Breast epithelium (tissue), 3 donors: ENCODE results near the gene PFKFB2.

ENCODE experiments used
- POLR2A ChIP-seq: fragments of 450-650 bp; IDR thresholded peaks from one replicate; pipeline ENCODE4 v1.6.1; 2016; ENCODE audit warnings: antibody characterized with exemption, mild to moderate bottlenecking, moderate library complexity
- POLR2AphosphoS5 ChIP-seq, 3 donors: sonication (generic); formaldehyde crosslinking; IDR thresholded peaks; one replicate each; pipeline ENCODE4 v1.6.1; 2017; ENCODE audit warnings: antibody characterized with exemption in 3 of 3
- TF ChIP-seq, protein P1 (sequence below), 3 donors: fragments of 450-650 bp; IDR thresholded peaks; one replicate each; pipeline ENCODE4 v1.5.1; 2016 to 2017; ENCODE audit warnings: antibody characterized with exemption in 3 of 3, mild to moderate bottlenecking in 3 of 3, moderate library complexity in 3 of 3

DNA sequence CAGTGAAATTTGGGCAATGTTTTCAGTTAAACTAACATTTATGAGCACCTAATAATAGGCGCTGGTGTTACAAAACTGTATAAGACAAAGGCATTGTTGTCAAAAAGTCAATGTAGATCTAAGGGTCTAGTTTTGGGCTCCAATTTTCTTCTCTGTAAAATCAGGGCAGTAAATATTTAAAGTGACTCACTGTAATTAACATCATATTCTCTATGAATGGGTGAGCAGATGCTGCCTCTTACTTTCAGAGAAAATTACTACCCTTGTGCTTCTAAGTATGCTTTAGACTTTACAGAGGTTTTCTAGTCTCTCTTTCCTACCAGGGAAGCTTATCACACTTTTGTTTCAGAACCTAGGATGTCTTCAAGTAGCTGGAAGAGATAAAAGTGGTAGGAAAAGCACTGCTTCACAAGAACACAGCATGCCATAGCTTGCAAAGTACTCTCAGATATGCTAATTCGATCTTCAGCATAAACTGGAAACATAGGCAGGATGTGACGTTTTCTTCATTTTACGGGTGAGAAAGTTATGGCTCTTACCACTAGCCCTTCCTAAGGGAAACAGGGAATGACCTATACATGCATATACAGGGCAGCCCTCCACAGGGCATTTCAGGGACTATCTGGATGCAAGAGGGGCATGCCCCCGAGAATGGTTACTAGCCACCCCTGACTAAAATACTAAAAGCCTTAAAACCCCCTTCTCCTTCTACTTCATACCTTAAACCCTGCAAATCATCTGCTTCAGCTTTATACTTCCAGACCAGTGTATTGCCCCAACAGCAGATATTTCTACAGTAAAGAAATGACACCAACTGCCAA, 23.2 kb upstream of the PFKFB2 start:
- TF ChIP-seq, protein P1, sequence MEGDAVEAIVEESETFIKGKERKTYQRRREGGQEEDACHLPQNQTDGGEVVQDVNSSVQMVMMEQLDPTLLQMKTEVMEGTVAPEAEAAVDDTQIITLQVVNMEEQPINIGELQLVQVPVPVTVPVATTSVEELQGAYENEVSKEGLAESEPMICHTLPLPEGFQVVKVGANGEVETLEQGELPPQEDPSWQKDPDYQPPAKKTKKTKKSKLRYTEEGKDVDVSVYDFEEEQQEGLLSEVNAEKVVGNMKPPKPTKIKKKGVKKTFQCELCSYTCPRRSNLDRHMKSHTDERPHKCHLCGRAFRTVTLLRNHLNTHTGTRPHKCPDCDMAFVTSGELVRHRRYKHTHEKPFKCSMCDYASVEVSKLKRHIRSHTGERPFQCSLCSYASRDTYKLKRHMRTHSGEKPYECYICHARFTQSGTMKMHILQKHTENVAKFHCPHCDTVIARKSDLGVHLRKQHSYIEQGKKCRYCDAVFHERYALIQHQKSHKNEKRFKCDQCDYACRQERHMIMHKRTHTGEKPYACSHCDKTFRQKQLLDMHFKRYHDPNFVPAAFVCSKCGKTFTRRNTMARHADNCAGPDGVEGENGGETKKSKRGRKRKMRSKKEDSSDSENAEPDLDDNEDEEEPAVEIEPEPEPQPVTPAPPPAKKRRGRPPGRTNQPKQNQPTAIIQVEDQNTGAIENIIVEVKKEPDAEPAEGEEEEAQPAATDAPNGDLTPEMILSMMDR (IDR thresholded peaks at IDR 0.05): no peak
- no peak for TF ChIP-seq POLR2AphosphoS5 (IDR thresholded peaks at IDR 0.05)
- no peak for TF ChIP-seq POLR2A
